NCI-H526 treated with DMSO at 0.1 percent for 48 hours (cell line): ENCODE data around the gene MYO16.
A peak's percentile ranks its signal among the peaks of the same experiment; 100 is the strongest.

Source experiments
- DNase-seq: peaks from one replicate; lab custom pipeline; 2025; lab: John Stamatoyannopoulos, UW

The MYO16 gene

GRCh38 chr13:109126891-109127641 is 497.7 kb downstream of the MYO16 start:
- DNase-seq = no peak

DNA sequence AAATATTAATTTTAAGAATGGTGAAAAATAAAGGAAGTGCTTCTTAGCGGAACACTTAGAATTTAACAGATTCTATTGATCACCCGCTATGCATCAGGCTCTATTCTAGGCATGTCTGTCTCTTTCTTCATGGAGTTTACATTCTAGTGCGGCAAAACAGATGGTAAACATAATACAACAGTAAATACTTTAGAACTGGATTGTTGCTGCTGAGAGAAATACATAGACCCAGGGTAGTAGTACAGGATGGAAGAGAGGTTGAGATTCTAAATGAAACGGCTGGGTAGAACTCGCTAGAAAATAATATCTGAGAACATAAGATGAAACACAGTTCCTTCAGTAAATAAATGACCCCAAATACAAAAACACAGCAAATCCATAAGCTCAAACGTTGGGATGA is 498.7 kb downstream of the MYO16 start:
- DNase-seq = no peak

- DNase-seq = no peak
These were observed 500.9 kb downstream of the MYO16 start for GRCh38 chr13:109130093-109130835.

GRCh38 chr13:109131698-109132257 is 502.4 kb downstream of the MYO16 start:
- no peak for DNase-seq

DNA sequence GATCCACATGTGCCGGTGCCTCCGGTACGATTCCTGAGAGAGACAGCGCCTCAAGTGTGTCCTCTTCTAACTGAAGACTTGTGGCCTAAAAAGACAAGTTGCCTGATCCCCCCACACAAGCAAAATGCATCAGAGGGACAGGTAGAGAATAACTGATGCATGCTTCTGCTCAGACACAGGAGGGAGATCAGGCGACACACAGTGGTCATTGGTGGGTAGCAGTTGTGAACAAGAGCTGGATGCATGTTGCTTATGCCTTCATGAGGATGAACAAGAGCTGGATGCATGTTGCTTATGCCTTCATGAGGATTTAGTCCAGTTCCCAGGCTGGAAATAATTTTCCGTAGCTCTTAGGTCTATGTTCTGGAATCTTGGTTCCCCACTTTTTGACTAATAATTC is 505.6 kb downstream of the MYO16 start:
- no peak for DNase-seq

- no peak for DNase-seq
These were observed 507.5 kb downstream of the MYO16 start for GRCh38 chr13:109136873-109137272.

DNA sequence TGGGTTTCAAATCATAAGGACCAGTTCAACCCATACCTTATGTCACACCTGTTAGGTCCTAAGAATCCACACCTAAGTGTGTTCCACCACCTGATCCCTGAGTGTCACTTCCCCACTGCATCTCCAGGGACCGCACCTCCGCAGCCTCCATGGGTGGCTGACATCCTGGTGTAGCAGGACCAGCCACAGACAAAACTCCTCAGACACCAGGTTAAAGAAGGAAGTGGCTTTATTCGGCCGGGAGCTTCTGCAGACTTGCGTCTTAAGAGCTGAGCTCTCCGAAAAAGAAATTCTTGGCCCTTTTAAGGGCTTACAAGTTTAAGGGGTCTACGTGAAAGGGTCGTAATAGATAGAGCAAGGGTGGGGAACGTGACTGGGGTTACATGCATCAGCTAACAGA is 509.9 kb downstream of the MYO16 start:
- DNase-seq = no peak

DNA sequence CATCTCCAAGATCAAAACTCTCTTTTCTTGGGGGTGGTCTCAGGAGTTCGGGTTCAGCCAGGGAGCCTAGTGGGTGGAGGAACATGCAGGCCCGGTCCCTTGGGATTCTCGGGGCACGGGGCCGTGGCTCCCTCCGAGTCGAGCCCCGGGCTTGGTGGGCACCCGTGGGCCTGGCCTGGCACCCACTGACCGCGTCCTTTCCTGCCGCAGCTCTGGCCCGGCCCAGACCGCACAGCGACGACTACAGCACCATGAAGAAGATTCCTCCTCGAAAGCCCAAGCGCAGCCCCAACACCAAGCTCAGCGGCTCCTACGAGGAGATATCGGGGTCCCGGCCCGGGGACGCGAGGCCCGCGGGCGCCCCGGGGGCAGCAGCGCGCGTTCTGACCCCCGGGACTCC is 510.6 kb downstream of the MYO16 start:
- no peak for DNase-seq

DNA sequence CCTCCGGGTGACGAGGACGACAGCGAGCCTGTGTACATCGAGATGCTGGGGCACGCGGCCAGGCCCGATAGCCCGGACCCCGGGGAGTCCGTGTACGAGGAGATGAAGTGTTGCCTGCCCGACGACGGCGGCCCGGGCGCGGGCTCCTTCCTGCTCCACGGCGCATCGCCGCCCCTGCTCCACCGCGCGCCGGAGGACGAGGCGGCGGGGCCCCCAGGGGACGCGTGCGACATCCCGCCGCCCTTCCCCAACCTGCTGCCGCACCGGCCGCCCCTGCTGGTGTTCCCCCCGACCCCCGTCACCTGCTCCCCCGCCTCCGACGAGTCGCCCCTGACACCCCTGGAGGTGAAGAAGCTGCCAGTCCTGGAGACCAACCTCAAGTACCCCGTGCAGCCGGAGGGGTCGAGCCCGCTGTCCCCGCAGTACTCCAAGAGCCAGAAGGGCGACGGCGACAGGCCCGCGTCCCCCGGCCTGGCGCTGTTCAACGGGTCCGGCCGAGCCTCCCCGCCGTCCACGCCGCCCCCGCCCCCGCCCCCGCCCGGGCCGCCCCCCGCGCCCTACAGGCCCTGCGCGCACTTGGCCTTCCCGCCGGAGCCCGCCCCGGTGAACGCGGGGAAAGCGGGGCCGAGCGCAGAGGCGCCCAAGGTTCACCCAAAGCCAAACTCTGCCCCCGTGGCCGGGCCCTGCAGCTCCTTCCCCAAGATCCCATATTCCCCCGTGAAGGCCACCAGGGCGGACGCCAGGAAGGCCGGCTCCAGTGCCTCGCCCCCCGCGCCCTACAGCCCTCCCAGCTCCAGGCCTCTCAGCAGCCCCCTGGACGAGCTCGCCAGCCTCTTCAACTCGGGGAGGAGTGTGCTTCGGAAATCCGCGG is 511.3 kb downstream of the MYO16 start:
- no peak for DNase-seq

- DNase-seq = no peak
These were observed 512.3 kb downstream of the MYO16 start for GRCh38 chr13:109141706-109142105.

GRCh38 chr13:109144693-109145437 is 515.5 kb downstream of the MYO16 start:
- DNase-seq = no peak

DNA sequence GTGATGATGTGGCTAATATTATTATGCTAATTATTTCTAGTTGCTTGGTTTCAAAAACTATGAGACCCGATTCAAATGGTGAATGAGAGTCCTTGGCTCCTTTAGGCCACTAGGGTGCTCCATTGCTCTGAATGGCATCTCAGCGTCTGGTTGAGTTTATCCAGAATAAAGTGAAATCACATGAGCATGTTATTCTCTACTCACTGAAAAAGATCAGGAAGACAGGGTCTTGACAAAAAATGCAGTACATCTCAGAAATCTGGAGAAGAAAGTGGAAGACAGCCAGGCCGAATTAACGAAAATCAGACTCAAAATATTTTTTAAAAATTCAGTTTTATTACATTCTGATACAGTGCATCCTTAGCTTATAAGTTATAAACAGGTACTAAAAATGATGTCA is 516.2 kb downstream of the MYO16 start:
- DNase-seq = peak; percentile 63

GRCh38 chr13:109146393-109146792 is 517.0 kb downstream of the MYO16 start:
- DNase-seq = no peak

DNA sequence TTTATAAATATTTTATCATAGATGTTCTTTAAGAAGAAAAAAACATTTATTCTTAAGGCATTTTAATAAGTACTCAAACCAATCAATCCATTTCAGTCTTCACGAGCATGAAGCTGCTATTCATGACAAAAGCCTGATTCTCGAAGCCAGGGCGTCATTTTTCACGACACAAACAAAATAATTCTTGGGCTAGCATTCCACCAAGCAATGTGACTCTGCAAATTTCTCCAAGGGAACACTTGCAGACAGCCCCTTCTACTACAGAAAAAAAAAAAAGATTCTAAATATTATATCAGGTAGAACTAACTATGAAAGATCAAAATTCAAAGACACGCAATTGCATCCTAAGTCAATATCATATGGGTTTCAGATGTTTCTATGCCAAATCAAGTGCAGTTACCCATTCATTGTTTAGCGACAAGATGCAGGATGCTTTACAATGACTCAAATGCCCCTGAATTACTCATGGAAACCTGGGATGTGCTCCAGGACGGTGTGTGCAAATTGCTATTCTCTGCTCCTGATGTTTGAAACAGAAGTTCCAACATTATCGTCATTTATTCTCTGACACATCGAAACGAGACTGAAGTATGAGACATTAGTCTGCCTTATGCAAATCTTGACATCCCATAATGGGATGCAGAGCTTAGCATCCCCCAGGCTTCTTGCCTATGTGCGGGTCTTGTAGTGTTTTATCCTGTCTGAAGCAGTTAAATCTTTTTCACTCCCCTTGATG is 517.7 kb downstream of the MYO16 start:
- DNase-seq = peak; percentile 33

DNA sequence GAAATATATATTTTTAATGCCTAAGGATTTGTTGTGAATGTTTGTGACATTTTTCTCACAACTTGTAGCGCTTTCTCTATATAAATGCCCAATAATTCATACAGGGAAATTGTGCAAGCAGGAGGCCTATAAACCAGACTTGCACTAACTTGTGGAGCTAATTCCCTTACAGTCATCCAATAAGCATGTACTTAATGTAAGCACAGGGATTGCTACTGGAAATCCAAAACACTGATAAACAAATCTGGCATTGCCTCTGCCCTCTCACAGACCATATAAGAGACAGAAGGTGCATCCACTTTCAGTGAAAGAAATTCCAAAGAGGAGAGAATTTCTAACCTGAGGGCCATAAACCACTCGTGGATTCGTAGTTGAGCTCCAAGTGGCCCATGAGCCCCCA is 518.8 kb downstream of the MYO16 start:
- DNase-seq = no peak

DNA sequence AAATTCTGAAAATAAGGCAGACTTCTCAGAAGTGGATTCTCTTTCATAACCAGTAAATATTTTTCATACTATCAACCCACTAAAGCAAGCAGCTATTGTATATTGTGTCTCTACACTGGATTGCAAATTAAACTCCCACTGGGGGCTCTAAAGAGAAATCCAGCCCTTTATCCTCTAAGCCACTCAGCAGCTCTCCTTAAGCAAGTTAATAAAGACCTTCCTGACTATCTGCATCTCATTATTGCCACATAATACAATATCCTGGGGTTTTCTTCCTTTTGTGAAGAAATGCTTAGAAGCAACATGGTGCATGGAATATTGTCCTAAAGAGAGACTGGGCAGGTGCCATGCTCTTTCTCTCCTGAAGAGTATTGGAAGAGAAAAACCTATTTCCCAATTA is 521.3 kb downstream of the MYO16 start:
- DNase-seq = no peak

- no peak for DNase-seq
These were observed 521.8 kb downstream of the MYO16 start for GRCh38 chr13:109151255-109151654.

DNA sequence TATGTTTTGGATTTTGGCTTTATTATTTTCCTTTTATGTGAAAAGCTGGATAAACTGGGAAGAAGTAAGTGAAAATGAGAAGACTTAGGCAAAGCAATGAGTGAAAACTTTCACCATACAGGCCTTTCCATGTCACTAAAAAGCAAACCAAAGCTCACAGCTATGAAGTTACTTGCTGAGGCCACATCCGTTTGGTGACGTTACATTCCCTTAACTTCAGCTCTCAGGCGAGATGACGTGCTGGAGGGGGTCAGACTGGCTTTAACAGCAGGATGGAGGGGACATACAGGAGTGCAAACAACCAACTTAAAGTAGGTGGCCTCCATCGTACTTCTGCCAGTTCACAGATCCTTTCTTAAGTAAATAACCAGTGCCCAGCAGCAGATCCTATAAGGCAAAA is 522.3 kb downstream of the MYO16 start:
- no peak for DNase-seq

DNA sequence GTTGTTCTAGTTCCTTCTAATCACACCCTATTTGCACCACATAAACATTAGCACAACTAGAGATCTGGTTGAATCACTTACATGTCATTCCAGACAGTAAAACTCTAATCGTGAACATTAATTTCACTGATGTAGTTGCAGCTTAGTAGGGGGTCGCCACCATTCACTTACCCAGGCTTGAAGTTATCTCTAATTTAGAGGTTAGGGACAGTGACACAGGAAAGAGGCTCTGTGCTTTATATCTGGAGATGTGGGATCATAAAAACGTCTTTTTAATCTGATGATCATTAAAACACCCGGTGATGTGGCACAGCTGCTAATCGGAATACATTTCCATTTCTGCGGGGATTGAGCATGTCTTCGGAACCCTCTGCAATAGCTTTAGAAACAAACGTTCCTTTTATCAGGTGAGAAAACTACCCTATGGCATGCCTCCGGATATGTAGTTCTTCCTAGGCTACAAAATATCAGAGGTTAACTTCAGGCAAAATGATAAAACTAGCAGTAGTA is 523.0 kb downstream of the MYO16 start:
- no peak for DNase-seq

GRCh38 chr13:109152941-109153340 is 523.5 kb downstream of the MYO16 start:
- no peak for DNase-seq

GRCh38 chr13:109154146-109154545 is 524.7 kb downstream of the MYO16 start:
- DNase-seq = no peak
